ENCODE data around the gene LRP6.

The LRP6 gene

DNA sequence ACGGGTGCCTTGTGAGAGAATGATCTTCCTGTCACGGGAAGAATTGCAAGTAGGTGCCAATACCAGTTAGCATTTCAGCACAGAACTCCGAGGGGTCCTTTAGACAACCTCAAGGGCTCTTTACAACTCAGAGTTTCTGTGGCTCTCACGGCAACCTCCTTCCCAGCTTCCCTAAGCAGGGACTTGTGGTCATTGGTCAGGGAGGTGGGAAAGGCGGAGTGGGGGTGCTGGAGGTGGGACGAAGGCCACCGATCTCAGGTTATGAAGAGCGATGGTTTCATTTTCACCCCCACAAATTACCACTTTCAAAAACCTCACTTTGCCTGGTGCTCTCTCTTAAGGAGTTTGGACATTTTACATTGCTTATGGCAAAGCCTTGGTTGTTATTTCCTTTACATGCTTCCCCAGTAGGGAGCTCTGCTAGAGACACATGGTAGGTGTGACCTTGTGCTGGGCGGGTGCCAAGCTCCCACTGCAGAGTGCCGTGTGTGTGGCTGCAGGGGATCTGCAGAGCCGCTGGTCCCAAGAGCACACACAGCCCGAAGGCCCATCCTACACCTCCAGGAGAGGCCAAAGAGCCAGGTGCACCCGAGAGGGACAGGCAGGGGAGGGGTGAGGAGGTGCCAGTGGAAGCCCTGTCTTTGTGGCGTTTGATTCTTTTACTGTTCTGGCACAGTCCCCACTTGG is 174.7 kb downstream of the LRP6 start:
- DNase-seq (ENCODE audit: extremely low read depth, low read depth), result no peak
- TF ChIP-seq, protein P1, sequence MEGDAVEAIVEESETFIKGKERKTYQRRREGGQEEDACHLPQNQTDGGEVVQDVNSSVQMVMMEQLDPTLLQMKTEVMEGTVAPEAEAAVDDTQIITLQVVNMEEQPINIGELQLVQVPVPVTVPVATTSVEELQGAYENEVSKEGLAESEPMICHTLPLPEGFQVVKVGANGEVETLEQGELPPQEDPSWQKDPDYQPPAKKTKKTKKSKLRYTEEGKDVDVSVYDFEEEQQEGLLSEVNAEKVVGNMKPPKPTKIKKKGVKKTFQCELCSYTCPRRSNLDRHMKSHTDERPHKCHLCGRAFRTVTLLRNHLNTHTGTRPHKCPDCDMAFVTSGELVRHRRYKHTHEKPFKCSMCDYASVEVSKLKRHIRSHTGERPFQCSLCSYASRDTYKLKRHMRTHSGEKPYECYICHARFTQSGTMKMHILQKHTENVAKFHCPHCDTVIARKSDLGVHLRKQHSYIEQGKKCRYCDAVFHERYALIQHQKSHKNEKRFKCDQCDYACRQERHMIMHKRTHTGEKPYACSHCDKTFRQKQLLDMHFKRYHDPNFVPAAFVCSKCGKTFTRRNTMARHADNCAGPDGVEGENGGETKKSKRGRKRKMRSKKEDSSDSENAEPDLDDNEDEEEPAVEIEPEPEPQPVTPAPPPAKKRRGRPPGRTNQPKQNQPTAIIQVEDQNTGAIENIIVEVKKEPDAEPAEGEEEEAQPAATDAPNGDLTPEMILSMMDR (IDR thresholded peaks at IDR 0.05; ENCODE audit: low read depth, low read length), result no peak

DNA sequence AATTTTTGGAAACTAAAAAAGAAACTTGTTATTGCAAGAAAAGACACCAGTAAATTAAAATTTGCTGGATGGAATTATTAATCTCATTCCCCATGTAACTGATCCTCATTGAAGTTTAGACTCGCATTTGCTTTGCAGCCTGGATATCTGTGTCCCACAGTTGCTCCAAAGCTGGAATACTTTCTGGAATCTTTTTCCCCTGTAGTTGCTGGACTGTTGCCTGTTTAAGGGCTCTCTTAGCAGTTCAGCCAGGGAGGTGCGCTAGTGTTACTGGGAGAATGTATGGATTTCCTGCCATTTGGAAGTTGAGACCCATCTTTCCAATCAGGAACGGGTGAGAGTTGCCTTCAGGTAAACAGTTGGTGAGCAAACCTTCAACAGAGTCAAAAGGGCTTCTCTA is 175.8 kb downstream of the LRP6 start:
- DNase-seq (ENCODE audit: extremely low read depth, low read depth), result no peak
- TF ChIP-seq, protein P1 (IDR thresholded peaks at IDR 0.05; ENCODE audit: low read depth, low read length), result no peak

DNA sequence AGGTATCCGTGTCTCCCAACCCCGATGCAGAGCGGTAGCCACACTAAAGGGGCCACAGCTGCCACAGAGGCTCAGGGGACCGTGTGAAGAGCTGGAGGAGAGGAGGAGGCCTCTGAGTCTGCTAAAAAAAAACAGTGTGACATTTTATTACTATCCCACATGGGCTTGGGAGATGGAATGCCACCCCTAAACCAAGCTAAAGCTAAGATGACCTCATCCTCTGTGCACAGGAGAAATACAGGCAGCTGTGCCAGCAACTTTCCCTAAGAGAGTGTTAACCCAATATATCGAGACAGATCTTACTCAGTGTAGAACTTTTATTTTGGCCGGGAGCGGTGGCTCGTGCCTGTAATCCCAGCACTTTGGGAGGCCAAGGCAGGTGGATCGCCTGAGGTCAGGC is 178.1 kb downstream of the LRP6 start:
- DNase-seq (ENCODE audit: extremely low read depth, low read depth), result no peak
- TF ChIP-seq, protein P1 (IDR thresholded peaks at IDR 0.05; ENCODE audit: low read depth, low read length), result no peak

DNA sequence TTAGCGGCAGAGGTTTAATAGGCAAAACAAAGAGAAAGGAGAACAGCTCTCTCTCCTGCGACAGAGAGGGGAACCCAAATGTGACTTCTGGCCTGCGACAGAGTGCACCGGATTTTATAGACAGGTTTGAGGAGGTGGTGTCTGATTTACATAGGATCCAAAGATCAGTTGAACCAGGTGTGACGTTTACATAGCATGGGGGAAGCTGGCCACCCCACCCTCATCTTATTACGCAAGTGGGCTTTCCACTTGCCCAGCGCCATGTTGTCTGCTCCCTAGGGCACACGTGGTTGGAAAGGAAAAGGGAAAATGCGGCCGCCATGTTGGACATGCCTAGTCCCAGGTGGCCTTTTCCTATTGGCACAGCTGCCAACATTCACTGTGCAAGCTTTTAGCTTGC is 178.7 kb downstream of the LRP6 start:
- TF ChIP-seq, protein P1 (IDR thresholded peaks at IDR 0.05; ENCODE audit: low read depth, low read length), result no peak
- no peak for DNase-seq (ENCODE audit: extremely low read depth, low read depth)

DNA sequence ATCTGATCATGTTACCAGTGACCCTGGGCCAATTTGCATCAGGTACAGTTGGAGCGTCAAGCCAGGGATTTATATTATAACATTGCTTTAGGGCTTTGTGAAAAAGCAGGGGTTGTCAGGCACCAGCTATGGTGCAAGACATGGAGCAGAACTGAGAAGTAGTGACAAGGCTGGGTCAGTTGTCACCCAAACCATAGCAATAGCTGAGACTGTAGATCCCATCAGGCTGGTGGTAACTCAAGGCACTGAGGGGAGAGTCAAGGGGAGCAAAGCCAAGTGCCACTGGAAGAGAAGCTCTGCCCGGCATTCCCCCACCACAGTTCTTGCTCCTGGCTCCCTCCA is 179.2 kb downstream of the LRP6 start:
- TF ChIP-seq, protein P1 (IDR thresholded peaks at IDR 0.05; ENCODE audit: low read depth, low read length), result no peak
- no peak for DNase-seq (ENCODE audit: extremely low read depth, low read depth)

DNA sequence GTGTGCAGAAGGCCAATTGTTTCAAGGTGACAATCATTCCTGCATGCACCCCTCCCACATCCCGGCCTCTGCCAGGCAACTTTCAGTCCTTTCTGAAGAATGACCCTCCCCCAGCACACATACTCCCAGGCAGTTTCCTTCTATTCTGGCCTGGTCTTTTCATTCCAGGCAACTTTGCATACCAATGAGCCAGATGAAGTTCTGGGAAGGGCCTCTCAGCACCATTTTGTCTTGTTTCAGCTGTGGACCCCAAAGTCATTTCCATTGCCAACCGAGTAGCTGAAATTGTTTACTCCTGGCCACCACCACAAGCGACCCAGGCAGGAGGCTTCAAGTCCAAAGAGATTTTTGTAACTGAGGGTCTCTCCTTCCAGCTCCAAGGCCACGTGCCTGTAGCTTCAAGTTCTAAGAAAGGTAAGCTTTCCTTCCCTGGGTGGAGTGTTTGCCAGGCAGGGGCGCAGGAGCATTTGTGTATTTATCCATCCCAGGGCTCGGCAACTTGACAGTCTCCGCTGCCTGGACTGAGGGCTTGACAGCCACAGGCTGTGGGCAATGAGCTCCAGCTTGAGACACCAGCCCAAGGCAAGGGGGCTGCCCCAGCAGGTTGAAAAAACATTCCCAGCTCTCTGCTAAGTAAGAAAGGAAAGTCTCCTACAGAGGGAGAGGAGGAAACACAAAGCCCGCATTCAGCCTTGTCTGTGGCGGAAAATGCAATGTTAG is 179.7 kb downstream of the LRP6 start:
- DNase-seq (ENCODE audit: extremely low read depth, low read depth), result no peak
- TF ChIP-seq, protein P1 (IDR thresholded peaks at IDR 0.05; ENCODE audit: low read depth, low read length), result no peak

DNA sequence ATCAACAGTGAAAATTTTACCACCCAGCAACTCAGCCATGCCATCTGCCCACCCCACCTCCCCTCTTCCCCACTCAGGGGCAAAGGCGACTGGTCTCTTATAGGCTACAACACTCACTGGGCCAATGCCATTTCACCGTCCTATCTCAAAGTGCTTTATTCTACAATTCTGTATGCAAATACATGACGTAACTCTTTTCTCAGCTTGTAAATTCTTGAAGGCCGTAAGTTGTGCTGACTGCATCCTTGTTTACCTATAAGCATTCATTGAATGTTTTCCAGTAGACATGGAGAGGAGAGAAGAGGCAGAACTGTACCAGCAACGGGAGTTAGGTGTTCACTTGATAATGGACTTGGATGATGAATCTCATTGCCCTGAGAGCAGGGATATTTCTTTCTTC is 180.5 kb downstream of the LRP6 start:
- TF ChIP-seq, protein P1 (IDR thresholded peaks at IDR 0.05; ENCODE audit: low read depth, low read length), result no peak
- no peak for DNase-seq (ENCODE audit: extremely low read depth, low read depth)
